EL (cell line): Measurements from ENCODE around the gene ZC3H14.
A peak's percentile ranks its signal among the peaks of the same experiment; 100 is the strongest.
"Not testable (repeated sequence)": the region's sequence is repeated elsewhere in the genome, so short reads cannot be mapped to it uniquely, and the experiment has no call there.

Source experiments
- DNase-seq: peaks from one replicate; pipeline ENCODE4 v3.0.0-alpha.2; 2016

Gene ZC3H14

GRCh38 chr14:88562831-88563686 lies at the start of gene ZC3H14:
ZC3H14 (plus strand) TSS chr14:88563037; CDS start chr14:88563134, 97 bp downstream.
- DNase-seq = peak; percentile 89

DNA sequence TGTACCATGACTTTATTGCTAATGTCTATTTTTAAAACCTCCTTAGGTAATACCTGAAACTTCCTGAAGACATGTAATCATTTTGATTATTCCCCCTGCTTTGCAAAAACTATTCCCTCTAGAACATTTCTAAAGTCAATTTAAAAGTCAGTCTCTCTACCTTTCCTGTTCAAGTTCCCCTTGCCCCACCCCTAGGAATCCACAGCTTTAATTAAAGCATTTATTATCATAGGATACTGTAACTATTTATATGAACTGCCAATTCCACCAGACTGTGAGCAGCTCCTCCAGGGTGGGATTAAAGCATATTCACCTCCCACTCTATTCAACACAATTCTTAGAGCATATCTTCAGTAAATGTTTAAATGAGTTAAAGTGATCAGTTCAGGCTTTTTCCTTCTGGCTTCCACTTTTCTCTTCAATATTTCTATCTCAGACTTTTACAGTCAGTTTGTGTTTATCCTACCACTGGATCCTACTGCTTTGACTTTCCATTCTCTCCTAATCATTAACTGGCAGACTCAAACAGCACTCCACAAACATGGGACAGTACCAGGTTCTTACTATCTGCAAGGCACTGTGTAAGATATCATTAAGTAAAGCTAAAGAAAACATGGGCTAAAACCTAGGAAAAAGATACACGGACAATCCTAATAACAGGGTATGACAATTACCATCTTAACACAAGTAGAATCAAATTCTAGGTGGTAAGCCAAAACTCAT lies 47.2 kb upstream of the ZC3H14 start:
- no peak for DNase-seq

GRCh38 chr14:88516861-88517357 lies 45.9 kb upstream of the ZC3H14 start:
- no peak for DNase-seq

DNA sequence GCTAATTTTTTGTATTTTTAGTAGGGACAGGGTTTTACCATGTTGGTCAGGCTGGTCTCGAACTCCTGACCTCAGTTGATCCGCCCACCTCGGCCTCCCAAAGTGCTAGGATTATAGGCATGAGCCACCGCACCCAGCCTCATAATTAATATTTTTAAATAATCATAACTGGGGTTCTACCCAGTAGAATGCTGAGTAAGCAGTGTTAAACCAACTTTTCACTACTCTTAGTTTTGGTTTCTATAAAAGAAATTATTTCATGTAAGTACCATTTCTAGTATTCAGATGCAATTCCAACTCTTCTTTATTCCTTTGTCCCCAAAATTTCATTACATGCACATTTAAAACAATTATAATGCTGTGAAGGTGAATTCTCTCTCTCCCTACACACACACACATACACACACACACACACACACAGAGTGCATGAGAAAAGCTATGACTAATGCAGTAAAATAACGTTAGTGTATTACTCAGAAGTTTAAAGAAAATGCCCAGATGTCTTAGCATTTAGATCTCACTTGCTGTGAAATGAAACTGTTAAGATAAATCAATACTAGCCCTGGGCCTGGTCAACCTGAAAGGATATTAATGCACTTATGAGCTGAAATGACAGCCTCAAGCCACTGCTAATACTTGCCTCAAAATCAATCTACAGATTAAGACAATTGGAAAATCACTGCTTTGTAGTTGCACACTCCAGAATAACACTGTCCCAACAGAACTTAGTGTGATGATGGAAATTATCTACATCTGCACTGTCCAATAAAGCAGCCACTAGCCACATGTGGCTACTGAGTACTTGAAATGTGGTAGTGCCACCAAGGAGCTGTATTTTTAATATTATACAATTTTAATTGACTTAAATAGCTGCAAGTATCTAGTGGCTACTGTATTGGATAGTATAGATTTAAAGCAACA lies 44.0 kb upstream of the ZC3H14 start:
- DNase-seq = peak; percentile 66

GRCh38 chr14:88519907-88520306 lies 42.9 kb upstream of the ZC3H14 start:
- no peak for DNase-seq

- peak; percentile 15 for DNase-seq
Observed at GRCh38 chr14:88521818-88522217, 41.0 kb upstream of the ZC3H14 start.

DNA sequence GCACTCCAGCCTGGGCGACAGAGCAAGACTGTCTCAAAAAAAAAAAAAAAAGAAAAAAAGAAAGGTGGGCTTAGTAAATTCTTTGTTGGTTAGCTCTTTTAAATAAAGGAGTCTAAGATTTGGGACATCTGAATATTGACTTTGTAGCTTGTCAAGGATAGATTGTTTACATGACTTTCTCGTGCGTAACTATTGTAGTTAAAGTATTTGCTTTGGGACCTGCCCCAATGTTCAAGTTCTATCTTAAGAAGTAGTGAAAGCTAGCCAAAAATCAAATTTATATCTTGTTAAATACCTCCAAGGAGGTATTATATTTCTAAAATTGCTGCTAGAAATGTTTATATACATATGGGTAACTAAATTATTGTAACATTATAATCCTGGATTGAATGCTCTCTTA lies 40.4 kb upstream of the ZC3H14 start:
- no peak for DNase-seq

GRCh38 chr14:88529889-88530288 lies 32.9 kb upstream of the ZC3H14 start:
- DNase-seq = not testable (repeated sequence)

GRCh38 chr14:88533064-88533602 lies 29.7 kb upstream of the ZC3H14 start:
- DNase-seq = no peak

- DNase-seq = no peak
Observed at GRCh38 chr14:88535149-88535548, 27.7 kb upstream of the ZC3H14 start.

- no peak for DNase-seq
Observed at GRCh38 chr14:88535813-88536212, 27.0 kb upstream of the ZC3H14 start.

DNA sequence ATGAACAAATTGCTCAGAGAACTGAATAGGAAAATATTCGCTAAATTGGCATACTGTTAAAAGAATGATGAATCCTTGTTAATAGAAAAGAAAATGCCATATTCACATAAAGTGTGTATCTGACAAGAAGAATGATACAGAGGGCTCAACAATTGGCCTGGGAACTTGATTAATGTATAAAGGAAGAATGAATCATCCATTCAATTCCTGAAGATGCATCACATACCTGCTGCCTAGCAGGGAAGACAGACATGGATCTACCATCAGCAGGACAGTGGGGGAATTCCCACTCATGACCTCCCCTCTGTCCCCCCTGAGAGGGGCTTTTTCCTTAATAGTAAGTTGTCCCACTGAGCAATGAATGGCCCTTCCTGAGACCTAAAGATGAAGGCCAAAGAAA lies 21.5 kb upstream of the ZC3H14 start:
- no peak for DNase-seq

- DNase-seq = no peak
Observed at GRCh38 chr14:88542857-88543795, 19.7 kb upstream of the ZC3H14 start.

DNA sequence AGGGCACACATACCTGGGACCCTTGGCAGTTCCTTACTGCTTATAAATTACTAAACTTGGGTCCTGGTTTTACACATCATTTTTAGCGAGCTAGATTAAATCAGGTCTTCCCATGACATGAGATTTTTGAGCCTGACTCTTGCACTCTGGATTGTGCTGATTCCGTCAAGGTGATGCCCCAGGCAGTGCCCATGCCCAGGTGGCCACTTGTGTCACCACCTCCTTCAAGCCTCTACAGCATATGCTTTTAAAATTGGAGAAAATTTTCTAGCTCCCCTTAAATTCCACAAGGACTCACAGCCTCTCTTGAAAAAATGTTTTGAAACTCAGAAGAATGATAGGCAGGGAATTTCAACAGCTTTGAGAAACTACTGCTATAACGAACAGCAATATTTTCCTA lies 17.6 kb upstream of the ZC3H14 start:
- DNase-seq = no peak

- DNase-seq = no peak
Observed at GRCh38 chr14:88546621-88547385, 16.0 kb upstream of the ZC3H14 start.

DNA sequence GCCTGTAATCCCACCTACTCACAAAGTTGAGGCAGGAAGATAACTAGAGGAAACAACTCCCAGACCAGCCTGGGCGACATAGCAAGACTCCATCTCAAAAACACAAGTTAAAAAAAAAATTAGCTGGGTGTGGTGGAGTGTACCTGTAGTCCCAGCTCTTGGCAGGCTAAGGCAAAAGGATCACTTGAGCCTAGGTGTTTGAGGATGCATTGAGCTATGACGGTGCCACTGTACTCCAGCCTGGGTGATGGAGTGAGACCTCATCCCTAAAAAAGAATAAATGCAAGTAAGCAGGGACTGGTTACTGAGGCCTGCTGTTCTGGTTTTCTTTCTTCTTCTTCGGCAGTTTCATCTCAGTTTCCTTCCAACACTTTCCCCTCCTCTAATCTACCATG lies 15.5 kb upstream of the ZC3H14 start:
- DNase-seq = no peak

- DNase-seq = no peak
Observed at GRCh38 chr14:88550078-88550477, 12.8 kb upstream of the ZC3H14 start.

GRCh38 chr14:88551094-88551870 lies 11.6 kb upstream of the ZC3H14 start:
- peak; percentile 90 for DNase-seq

DNA sequence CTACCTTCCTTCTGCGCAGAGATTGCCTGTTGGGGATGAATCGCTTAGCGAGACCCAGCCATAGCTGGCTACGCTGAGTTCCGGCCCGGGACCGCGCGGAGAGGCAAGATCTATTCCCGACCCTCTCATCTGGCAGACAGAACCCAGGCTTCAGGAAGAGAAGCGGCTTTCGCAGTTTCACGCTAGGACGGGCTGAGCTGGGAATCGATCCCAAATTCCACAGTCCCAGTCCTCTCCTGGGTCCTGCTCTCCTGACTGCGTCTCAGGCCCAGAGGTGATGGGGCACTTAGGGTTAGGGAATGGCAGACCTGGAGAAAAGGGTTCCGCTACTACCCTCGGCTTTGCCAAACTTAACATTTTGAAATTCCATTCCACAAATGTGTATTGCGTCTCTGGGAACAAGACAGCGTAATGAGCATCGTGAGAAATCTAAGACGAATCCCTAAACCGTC lies 10.8 kb upstream of the ZC3H14 start:
- DNase-seq = peak; percentile 45

DNA sequence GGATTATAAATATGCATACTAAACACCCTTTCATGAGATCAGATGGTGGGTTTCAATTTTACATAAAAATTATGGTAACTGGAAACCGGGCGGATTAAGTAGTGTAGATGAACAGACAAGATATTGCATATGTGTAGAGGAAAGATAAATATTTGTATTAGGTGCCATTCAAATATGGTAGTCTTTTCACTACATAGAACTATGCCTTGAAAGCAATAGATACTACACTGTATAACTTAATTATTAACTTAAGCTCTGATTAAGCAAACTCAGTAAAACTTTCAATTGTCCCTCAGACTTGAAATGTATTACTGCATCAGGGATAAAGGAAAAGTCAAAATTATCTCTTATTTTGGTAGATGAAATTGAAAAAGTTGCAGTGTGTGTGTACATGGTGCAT lies 10.0 kb upstream of the ZC3H14 start:
- DNase-seq = no peak
